Esophagus squamous epithelium (tissue), 4 donors: Measurements from ENCODE around the gene PREX1.

Source experiments
- CTCF ChIP-seq, 6 experiments: fragments of 450-650 bp in 4 of 6; fragments of 200-600 bp in 2 of 6; sonication (generic) in 2 of 6; IDR thresholded peaks; one replicate each; pipeline ENCODE4 v1.5.1; 2016 to 2019; ENCODE audit warnings: antibody characterized with exemption in 6 of 6, mild to moderate bottlenecking in 4 of 6, moderate library complexity in 4 of 6
- POLR2A ChIP-seq, 4 donors: fragments of 450-650 bp; IDR thresholded peaks; one replicate each; pipeline ENCODE4 v1.6.1; 2017; ENCODE audit warnings: antibody characterized with exemption in 4 of 4, mild to moderate bottlenecking in 4 of 4, moderate library complexity in 3 of 4

DNA sequence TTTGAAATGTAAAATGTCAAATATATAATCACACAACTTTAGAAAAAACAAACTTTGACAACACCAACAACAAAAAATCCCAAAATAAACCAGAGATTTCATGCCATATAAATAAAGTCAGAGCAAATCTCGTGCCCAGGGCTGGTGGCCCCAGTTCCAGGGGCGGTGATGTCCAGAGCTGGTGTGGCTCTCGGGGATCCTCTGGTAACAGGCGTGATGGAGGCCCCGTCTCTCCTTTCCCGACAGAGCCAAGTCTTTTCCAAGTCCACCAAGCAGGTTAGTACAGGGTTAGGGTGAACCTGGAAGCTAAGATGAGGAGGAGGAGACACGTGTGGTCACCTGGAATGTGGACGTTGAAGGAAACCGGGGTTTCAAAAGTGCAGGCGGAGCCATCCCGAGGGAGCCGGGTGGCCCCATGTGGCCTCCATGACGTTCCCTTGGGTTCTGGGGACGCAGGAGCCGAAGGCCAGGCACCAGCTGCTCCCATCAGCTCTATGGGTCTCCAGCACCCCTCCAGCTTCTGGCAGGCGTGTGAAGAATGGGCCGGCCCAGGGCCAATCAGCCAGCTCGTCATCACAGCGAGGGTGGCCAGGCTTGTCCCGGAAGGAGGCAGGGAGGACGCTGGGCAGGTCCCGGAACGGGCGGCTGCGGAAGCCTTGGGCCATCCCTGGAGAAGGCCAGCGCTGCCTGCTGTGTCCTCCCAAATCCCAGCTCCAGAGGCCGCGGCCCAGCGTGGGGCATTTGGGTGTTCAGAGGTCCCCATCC is 202.5 kb downstream of the PREX1 start:
- TF ChIP-seq CTCF (IDR thresholded peaks at IDR 0.05) (no peak), POLR2A (IDR thresholded peaks at IDR 0.05) (no peak)
